Liver (tissue), 3 donors: ENCODE results near the gene SLC12A8.

Source experiments
- CTCF ChIP-seq: fragments of 150-350 bp; IDR thresholded peaks from 2 replicates; pipeline ENCODE4 v1.5.1; 2017; ENCODE audit warnings: improper control_type of control experiment, low read depth, low read length; ENCODE audit not compliant: missing input control
- EGR1 ChIP-seq, 2 donors: IDR thresholded peaks; 2 replicates each; pipeline ENCODE4 v1.6.1; 2016 to 2018; ENCODE audit warnings: antibody characterized with exemption in 2 of 2, low read depth in 2 of 2
- GABPA ChIP-seq, 2 donors: IDR thresholded peaks in 1 of 2; conservative IDR thresholded peaks in 1 of 2; 2 replicates each; pipeline ENCODE4 v1.6.1; 2016; ENCODE audit warnings: antibody characterized with exemption in 2 of 2, mild to moderate bottlenecking in 1 of 2, moderate library complexity in 1 of 2
- HNF4A ChIP-seq, 2 donors: conservative IDR thresholded peaks; 2 replicates each; pipeline ENCODE4 v1.6.1; 2016; ENCODE audit warnings: antibody characterized with exemption in 2 of 2, mild to moderate bottlenecking in 2 of 2
- RAD21 ChIP-seq, 2 donors: IDR thresholded peaks; 2 replicates each; pipeline ENCODE4 v1.6.1; 2016; ENCODE audit warnings: antibody characterized with exemption in 2 of 2, mild to moderate bottlenecking in 2 of 2
- RXRA ChIP-seq, 2 donors: IDR thresholded peaks; 2 replicates each; pipeline ENCODE4 v1.6.1; 2017 to 2018; ENCODE audit warnings: antibody characterized with exemption in 2 of 2, mild to moderate bottlenecking in 1 of 2
- SP1 ChIP-seq: IDR thresholded peaks from 2 replicates; pipeline ENCODE4 v1.6.1; 2018; ENCODE audit warnings: antibody characterized with exemption, mild to moderate bottlenecking
- TAF1 ChIP-seq: conservative IDR thresholded peaks from 2 replicates; pipeline ENCODE4 v1.6.1; 2016; ENCODE audit warnings: antibody characterized with exemption, mild to moderate bottlenecking
- YY1 ChIP-seq: IDR thresholded peaks from 2 replicates; pipeline ENCODE4 v1.6.1; 2016; ENCODE audit warnings: antibody characterized with exemption, mild to moderate bottlenecking
- TF ChIP-seq, protein P1 (sequence below): IDR thresholded peaks from 2 replicates; pipeline ENCODE4 v1.6.1; 2016; ENCODE audit warnings: antibody characterized with exemption
- donor health status: healthy.
- donor health status: healthy.

GRCh38 chr3:125128861-125129501 is 83.6 kb downstream of the SLC12A8 start:
- TF ChIP-seq SP1: no peak
- TF ChIP-seq CTCF: no peak
- no peak for TF ChIP-seq YY1
- no peak for TF ChIP-seq TAF1
- no peak for TF ChIP-seq HNF4A (conservative IDR thresholded peaks at IDR 0.05)
- TF ChIP-seq GABPA (IDR thresholded peaks at IDR 0.05 in 1 of 2, conservative IDR thresholded peaks at IDR 0.05 in 1 of 2): no peak
- TF ChIP-seq RXRA (IDR thresholded peaks at IDR 0.05): no peak
- no peak for TF ChIP-seq EGR1 (IDR thresholded peaks at IDR 0.05; ENCODE audit: low read depth in 2 of 2)
- TF ChIP-seq RAD21 (IDR thresholded peaks at IDR 0.05): no peak
- TF ChIP-seq, protein P1, sequence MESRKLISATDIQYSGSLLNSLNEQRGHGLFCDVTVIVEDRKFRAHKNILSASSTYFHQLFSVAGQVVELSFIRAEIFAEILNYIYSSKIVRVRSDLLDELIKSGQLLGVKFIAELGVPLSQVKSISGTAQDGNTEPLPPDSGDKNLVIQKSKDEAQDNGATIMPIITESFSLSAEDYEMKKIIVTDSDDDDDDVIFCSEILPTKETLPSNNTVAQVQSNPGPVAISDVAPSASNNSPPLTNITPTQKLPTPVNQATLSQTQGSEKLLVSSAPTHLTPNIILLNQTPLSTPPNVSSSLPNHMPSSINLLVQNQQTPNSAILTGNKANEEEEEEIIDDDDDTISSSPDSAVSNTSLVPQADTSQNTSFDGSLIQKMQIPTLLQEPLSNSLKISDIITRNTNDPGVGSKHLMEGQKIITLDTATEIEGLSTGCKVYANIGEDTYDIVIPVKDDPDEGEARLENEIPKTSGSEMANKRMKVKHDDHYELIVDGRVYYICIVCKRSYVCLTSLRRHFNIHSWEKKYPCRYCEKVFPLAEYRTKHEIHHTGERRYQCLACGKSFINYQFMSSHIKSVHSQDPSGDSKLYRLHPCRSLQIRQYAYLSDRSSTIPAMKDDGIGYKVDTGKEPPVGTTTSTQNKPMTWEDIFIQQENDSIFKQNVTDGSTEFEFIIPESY: no peak
